ENCODE measurements around the gene PEX14. TPM values are rescaled to one million over a fixed set of nuclear protein-coding genes. Genes with fewer than 3 reads are reported as not detected.

PEX14 gene
- total and polyA plus RNA-seq, 9 of the 15 experiments (the other 6 are each of a cell fraction or from before 2014, with no cell fraction given), result 2.6 to 45.7 (median 22.7) TPM

DNA sequence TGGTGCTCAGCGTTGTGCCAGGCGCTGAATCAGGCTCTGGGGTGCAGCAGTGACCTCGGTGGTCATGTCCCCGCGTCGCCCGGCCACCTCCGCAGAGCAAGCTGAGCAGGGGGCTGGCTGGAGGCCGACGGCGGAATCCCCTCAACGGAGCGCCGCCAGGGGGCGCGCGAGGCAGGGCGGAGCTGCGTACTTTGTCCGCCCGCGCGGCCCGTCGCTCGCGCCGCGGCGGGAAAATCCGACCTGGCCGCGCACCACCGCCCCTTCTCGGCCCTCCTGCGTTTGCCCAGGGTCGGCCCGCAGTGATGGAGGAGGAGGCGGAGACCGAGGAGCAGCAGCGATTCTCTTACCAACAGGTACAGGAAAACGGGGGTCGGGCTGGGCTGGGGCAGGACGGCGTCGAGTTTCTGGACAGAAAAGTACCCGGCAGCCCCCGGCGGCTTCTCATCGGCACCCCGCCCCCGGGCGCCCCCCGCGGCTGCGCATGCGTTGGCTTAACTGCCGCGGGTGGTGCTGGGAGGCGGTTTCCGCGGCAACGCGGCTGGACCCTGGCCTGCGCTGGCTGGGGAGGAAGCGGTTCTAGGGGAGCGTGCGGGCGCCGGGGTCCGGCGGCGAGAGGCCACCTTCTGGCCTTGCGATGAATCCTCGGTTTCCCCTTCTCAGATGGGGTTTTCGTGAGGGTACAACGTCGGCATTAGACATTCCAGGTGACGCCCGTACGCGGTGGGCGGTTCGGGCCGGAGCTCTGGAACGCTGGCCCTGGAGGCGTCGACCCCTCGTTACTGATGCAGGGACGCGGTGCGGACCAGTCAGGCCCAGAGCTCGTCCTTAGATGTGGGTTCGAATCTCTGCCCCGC, 44.3 kb upstream of the PEX14 start, which contains the start of gene CENPS:
Gene CENPS (plus strand): TSS at position 218 of the 854 bp plus-strand sequence. CDS start 85 bp downstream, at position 303.
- H3K4me1 ChIP-seq (replicated peaks in 1 of 2; ENCODE audit: control insufficient read depth in 2 of 2, insufficient read depth in 2 of 2, low read length in 2 of 2), result peaks cover 9 to 21% of the 10 kb centered on the region in 2 experiments; a peak in 4 of 5 replicates
- no peaks in the 10 kb centered on the region for H3K27me3 ChIP-seq (ENCODE audit: control insufficient read depth in 2 of 2, insufficient read depth in 2 of 2, low read length in 2 of 2)
- FAIRE-seq (no peak), DNase-seq (ENCODE audit: extremely low read depth in 1 of 4, low spot score in 3 of 4) (peak; percentile 97 to 100 (median 100)), ATAC-seq (peak; percentile 96)
- ChIA-PET CTCF (ENCODE audit: low intra/inter-chr PET ratio) (interaction anchor here (0.8 to 5.7 kb wide), 3 partner anchors 33 to 63 kb away, joined by 3 to 95 read pairs (median 88); no protein-coding TSS in a partner anchor), POLR2A (interaction anchor here (0.7 to 2.3 kb wide), 21 partner anchors 15 to 780 kb away, joined by 3 to 11 read pairs (median 4); partner anchors contain the start of genes KIF1B, LZIC and NMNAT1)
- H3K79me2 ChIP-seq (ENCODE audit: control insufficient read depth, insufficient read depth, low read length), result peaks cover 12% of the 10 kb centered on the region; the same call in 2 of the 3 replicates
- no peaks in the 10 kb centered on the region for H3K9me3 ChIP-seq (replicated peaks; ENCODE audit: control insufficient read depth, insufficient read depth, low read depth, low read length)
- H3K36me3 ChIP-seq (ENCODE audit: control insufficient read depth, insufficient read depth, low read length), result no peaks in the 10 kb centered on the region
- intact Hi-C loops (cut with micrococcal nuclease), result loop anchor here (1.0 kb wide), 1 partner anchor 64 kb away; no protein-coding TSS in a partner anchor
- peak within 1 kb of the TSS; percentile 98 for H2AFZ ChIP-seq (ENCODE audit: low read depth, low read length)
- H3K9ac ChIP-seq (ENCODE audit: insufficient read depth in 1 of 2, low read depth in 2 of 2, low read length in 2 of 2), result peak within 1 kb of the TSS; percentile 77 to 92
- H3K4me3 ChIP-seq, result peak within 1 kb of the TSS; percentile 60
- TSS peak; percentile 63 for BruUV-seq (replicated peaks)
- H3K4me2 ChIP-seq (ENCODE audit: insufficient read depth, low read length), result peak within 1 kb of the TSS; percentile 95
- H3K9me1 ChIP-seq (ENCODE audit: control insufficient read depth, insufficient read depth, low read length), result peaks cover 3% of the 10 kb centered on the region
- in situ Hi-C loops (cut with MboI), result loop anchor here (5.0 kb wide), 1 partner anchor 62 kb away; no protein-coding TSS in a partner anchor
- no peaks in the 10 kb centered on the region for H4K20me1 ChIP-seq (replicated peaks; ENCODE audit: control insufficient read depth, insufficient read depth, low read length)
- peak within 1 kb of the TSS; percentile 81 for H3K27ac ChIP-seq (ENCODE audit: extremely low read depth, low read depth, low read length)
- WGBS (ENCODE audit: insufficient coverage, low coverage, missing lambda C conversion rate), result under 1% methylated on average over 77 of the region's 95 CpGs
- TF ChIP-seq, protein P1, sequence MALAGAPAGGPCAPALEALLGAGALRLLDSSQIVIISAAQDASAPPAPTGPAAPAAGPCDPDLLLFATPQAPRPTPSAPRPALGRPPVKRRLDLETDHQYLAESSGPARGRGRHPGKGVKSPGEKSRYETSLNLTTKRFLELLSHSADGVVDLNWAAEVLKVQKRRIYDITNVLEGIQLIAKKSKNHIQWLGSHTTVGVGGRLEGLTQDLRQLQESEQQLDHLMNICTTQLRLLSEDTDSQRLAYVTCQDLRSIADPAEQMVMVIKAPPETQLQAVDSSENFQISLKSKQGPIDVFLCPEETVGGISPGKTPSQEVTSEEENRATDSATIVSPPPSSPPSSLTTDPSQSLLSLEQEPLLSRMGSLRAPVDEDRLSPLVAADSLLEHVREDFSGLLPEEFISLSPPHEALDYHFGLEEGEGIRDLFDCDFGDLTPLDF (CRISPR knock-in tag; IDR thresholded peaks at IDR 0.05), result peak; percentile 98
- TF ChIP-seq TAL1 (IDR thresholded peaks at IDR 0.05), result no peak
- TF ChIP-seq SAFB2 (IDR thresholded peaks at IDR 0.05; ENCODE audit: borderline replicate concordance, low read depth, low read length, severe bottlenecking), result no peak
- TF ChIP-seq MAX (CRISPR knock-in tag; IDR thresholded peaks at IDR 0.05), result peak; percentile 95
- TF ChIP-seq KAT7 (CRISPR knock-in tag; IDR thresholded peaks at IDR 0.05; ENCODE audit: borderline replicate concordance), result peak; percentile 69; the same call in 1 of the 2 replicates
- TF ChIP-seq TAF9B (IDR thresholded peaks at IDR 0.05; ENCODE audit: partially characterized antibody), result no peak
- peak; percentile 59 for TF ChIP-seq ETV5 (CRISPR knock-in tag; IDR thresholded peaks at IDR 0.05; ENCODE audit: low read depth)
- peak; percentile 89 for TF ChIP-seq NEUROD1 (IDR thresholded peaks at IDR 0.05; ENCODE audit: borderline replicate concordance, low read depth, low read length, partially characterized antibody)
- TF ChIP-seq NCOA6 (IDR thresholded peaks at IDR 0.05), result peak; percentile 94
- no peak for TF ChIP-seq MIER1 (IDR thresholded peaks at IDR 0.05; ENCODE audit: low read depth)
- TF ChIP-seq POU5F1 (IDR thresholded peaks at IDR 0.05; ENCODE audit: borderline replicate concordance, low read depth, low read length, partially characterized antibody), result peak; percentile 96
- TF ChIP-seq ZKSCAN1 (IDR thresholded peaks at IDR 0.05; ENCODE audit: low read depth, low read length), result 0 out of 2 replicates have a peak, but pooled peaks have one; percentile 18
- TF ChIP-seq SMAD4 (CRISPR knock-in tag; conservative IDR thresholded peaks at IDR 0.05), result peak; percentile 93
- 0 out of 2 replicates have a peak, but pooled peaks have one; percentile 29 for TF ChIP-seq ZNF124 (CRISPR knock-in tag; IDR thresholded peaks at IDR 0.05)
- TF ChIP-seq ARHGAP35 (IDR thresholded peaks at IDR 0.05; ENCODE audit: partially characterized antibody), result no peak
- no peak for TF ChIP-seq SRSF1 (IDR thresholded peaks at IDR 0.05; ENCODE audit: low read depth, low read length)
- TF ChIP-seq ELF2 (CRISPR knock-in tag; IDR thresholded peaks at IDR 0.05), result peak; percentile 76
- peak; percentile 91 for TF ChIP-seq EP400 (IDR thresholded peaks at IDR 0.05)
- peak; percentile 71 for TF ChIP-seq KDM5B (IDR thresholded peaks at IDR 0.05; ENCODE audit: insufficient replicate concordance, low read depth, low read length)
- no peak for TF ChIP-seq POLR2AphosphoS2 (IDR thresholded peaks at IDR 0.05; ENCODE audit: low read length)
- TF ChIP-seq NBN (IDR thresholded peaks at IDR 0.05; ENCODE audit: low read depth), result peak; percentile 58; the same call in 1 of the 2 replicates
- TF ChIP-seq MCM3 (IDR thresholded peaks at IDR 0.05), result no peak
